AG09319 (cell line): ENCODE measurements around the gene FAM168B.

Experiments used
- DNase-seq: peaks from one replicate; pipeline ENCODE4 v3.0.0-alpha.2; 2010; ENCODE audit warnings: low read depth; ENCODE audit errors: extremely low read depth
- TF ChIP-seq, protein P1 (sequence below): IDR thresholded peaks from 2 replicates; pipeline ENCODE4 v1.5.1; 2011; ENCODE audit warnings: low read depth, mild to moderate bottlenecking, inconsistent platforms, low read length, moderate library complexity

The FAM168B gene

GRCh38 chr2:131050896-131051295 is 42.4 kb downstream of the FAM168B start:
- TF ChIP-seq, protein P1, sequence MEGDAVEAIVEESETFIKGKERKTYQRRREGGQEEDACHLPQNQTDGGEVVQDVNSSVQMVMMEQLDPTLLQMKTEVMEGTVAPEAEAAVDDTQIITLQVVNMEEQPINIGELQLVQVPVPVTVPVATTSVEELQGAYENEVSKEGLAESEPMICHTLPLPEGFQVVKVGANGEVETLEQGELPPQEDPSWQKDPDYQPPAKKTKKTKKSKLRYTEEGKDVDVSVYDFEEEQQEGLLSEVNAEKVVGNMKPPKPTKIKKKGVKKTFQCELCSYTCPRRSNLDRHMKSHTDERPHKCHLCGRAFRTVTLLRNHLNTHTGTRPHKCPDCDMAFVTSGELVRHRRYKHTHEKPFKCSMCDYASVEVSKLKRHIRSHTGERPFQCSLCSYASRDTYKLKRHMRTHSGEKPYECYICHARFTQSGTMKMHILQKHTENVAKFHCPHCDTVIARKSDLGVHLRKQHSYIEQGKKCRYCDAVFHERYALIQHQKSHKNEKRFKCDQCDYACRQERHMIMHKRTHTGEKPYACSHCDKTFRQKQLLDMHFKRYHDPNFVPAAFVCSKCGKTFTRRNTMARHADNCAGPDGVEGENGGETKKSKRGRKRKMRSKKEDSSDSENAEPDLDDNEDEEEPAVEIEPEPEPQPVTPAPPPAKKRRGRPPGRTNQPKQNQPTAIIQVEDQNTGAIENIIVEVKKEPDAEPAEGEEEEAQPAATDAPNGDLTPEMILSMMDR = no peak
- no peak for DNase-seq

DNA sequence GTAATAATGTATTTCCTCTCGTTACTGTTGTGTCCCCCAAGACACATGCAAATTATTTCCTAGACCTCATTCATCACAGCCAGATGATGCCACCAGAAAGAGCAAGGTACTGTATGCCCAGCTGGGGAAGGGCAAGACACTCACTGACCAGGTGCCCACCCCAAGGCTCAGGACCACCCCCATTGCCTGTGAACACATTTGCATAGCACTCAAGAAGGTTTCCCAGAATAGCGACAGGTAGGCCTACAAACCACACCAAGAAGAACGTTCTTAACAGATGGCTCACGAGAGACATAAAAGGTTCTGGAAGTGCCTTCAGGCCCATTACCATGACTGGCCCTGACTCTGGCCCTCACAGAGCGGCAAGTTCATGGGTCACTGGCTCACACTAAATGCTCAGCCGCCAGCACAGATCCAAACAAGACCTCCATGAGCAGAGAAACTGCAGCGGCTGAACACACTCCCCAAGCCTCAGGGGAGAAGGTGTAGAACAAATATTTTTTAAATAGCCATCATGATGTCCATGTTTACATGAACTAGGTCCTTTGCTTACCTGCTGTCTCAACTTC is 44.0 kb downstream of the FAM168B start:
- no peak for DNase-seq
- TF ChIP-seq, protein P1 = no peak

DNA sequence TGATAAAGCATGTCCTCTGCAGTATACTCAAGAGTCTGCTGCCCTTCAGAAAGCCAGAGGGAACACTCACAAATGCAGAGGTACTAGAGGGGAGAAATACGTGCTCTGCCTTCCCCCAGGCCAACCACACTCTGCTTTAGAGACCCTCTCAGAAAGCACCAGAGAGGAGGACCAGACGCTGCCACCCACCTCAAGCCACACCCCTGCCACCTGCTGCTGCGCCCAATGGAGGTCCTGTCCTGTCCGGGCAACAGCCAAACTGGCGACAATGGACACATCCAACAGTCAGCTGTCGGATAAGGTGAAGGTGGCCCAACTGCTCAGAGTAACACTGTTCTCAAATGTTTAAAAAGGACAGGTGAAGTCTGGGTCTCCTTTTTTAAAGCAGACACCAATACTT is 44.6 kb downstream of the FAM168B start:
- TF ChIP-seq, protein P1 = no peak
- DNase-seq = no peak

DNA sequence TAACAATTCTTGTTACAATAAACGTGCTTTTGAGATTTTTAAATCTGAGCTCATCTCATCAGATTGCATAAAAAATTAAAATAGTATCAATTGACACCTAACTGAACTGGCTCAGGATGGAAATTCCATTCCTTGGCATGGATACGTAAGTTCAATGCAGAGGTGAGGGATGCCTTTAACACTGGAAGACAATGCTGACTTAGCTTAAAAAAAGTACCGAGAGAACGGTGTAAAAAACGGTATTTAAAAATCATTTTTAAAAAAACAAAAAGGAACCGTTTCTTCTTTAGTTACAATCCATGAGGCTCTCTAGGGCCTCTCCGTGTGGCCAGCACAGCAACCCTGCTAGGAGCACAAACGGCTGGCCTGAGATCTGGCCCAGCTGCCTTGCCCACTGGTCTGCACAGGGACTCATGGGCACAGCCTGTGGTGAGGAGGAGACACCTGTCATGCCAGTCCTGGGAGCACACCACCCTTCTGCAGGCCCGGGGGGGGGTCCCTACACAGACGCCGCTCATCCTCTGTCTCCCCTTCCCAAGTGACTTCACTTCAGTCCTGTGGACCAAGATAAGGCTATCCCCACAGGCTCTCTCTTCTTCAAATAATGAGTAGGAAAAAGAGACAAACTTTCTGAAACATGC is 45.2 kb downstream of the FAM168B start:
- TF ChIP-seq, protein P1 = no peak

GRCh38 chr2:131046918-131047652 is 46.2 kb downstream of the FAM168B start:
- TF ChIP-seq, protein P1 = no peak
- DNase-seq = no peak

More for the DNA sequence above, 45.2 kb downstream of the FAM168B start:
- no peak for DNase-seq

GRCh38 chr2:131046028-131046917 is 47.0 kb downstream of the FAM168B start:
- TF ChIP-seq, protein P1 = no peak
- DNase-seq = no peak
